ENCODE measurements around the gene AGBL1.

- TF ChIP-seq EZH2phosphoT487 (conservative IDR thresholded peaks at IDR 0.05; ENCODE audit: low read length): no peak
- no peak for TF ChIP-seq CTCF (IDR thresholded peaks at IDR 0.05; ENCODE audit: insufficient read depth, low read length, poor library complexity, severe bottlenecking)
Measured at GRCh38 chr15:86661580-86661979, 581.9 kb downstream of the AGBL1 start.

Measured in SU-DHL-6 (cell line).